Body of pancreas (tissue), 4 donors: Measurements from ENCODE around the gene KDM2A.

Experiments used
- POLR2A ChIP-seq, 3 donors: fragments of 450-650 bp; IDR thresholded peaks; one replicate each; pipeline ENCODE4 v1.6.1; 2016; ENCODE audit warnings: antibody characterized with exemption in 3 of 3, mild to moderate bottlenecking in 2 of 3
- TF ChIP-seq, protein P1 (sequence below), 7 experiments: fragments of 450-650 bp in 4 of 7; fragments of 200-600 bp in 3 of 7; sonication (generic) in 3 of 7; IDR thresholded peaks; one replicate each; pipeline ENCODE4 v1.5.1; 2016 to 2019; ENCODE audit warnings: antibody characterized with exemption in 7 of 7

DNA sequence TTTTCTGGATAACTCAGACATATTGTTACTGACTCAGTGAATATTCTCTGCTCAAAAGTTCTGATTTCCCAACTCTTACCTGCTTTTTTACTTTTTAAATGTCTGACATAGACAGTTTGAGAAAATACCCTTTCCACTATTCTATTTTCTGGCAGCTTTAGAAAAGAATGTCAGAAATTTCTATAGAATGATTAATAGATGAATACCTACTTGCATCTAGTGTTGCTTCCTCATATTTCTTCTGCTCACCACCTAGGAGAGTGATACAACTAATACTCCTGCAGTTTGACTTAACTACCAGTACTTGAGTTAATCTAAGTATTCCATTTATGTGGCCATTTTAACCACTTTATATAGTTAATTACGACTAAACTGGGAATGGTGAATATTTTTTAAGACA lies 55.2 kb downstream of the KDM2A start:
- TF ChIP-seq, protein P1, sequence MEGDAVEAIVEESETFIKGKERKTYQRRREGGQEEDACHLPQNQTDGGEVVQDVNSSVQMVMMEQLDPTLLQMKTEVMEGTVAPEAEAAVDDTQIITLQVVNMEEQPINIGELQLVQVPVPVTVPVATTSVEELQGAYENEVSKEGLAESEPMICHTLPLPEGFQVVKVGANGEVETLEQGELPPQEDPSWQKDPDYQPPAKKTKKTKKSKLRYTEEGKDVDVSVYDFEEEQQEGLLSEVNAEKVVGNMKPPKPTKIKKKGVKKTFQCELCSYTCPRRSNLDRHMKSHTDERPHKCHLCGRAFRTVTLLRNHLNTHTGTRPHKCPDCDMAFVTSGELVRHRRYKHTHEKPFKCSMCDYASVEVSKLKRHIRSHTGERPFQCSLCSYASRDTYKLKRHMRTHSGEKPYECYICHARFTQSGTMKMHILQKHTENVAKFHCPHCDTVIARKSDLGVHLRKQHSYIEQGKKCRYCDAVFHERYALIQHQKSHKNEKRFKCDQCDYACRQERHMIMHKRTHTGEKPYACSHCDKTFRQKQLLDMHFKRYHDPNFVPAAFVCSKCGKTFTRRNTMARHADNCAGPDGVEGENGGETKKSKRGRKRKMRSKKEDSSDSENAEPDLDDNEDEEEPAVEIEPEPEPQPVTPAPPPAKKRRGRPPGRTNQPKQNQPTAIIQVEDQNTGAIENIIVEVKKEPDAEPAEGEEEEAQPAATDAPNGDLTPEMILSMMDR (IDR thresholded peaks at IDR 0.05), result no peak
- TF ChIP-seq POLR2A (IDR thresholded peaks at IDR 0.05), result no peak
